H9 (cell line): ENCODE data around the gene CROCC. TPM values are rescaled to one million over a fixed set of nuclear protein-coding genes. Genes with fewer than 3 reads are reported as not detected.
A peak's percentile ranks its signal among the peaks of the same experiment; 100 is the strongest.
"Not testable (repeated sequence)": the region's sequence is repeated elsewhere in the genome, so short reads cannot be mapped to it uniquely, and the experiment has no call there.

Experiments
- DNase-seq: peaks from one replicate; pipeline ENCODE4 v3.0.0-alpha.2; 2017
- H2AFZ ChIP-seq: one replicate; pipeline ENCODE4 v1.6.1; 2013; ENCODE audit warnings: mild to moderate bottlenecking, low read length, control low read depth, moderate library complexity
- H2AK5ac ChIP-seq: 2 replicates; pipeline ENCODE4 v1.6.1; 2013; ENCODE audit warnings: low read length, control low read depth, mixed read lengths; ENCODE audit not compliant: insufficient read length
- H2BK120ac ChIP-seq: one replicate; pipeline ENCODE4 v1.6.1; 2013; ENCODE audit warnings: low read depth, mild to moderate bottlenecking, low read length, control low read depth, inconsistent platforms; ENCODE audit not compliant: poor library complexity, severe bottlenecking
- H2BK12ac ChIP-seq: 2 replicates; pipeline ENCODE4 v1.6.1; 2013; ENCODE audit warnings: low read length, control low read depth, mixed read lengths, low read depth; ENCODE audit not compliant: insufficient read length
- H2BK15ac ChIP-seq: 2 replicates; pipeline ENCODE4 v1.6.1; 2013; ENCODE audit warnings: low read depth, low read length, control low read depth
- H2BK20ac ChIP-seq: one replicate; pipeline ENCODE4 v1.6.1; 2013; ENCODE audit warnings: low read depth, mild to moderate bottlenecking, low read length, control low read depth, inconsistent platforms; ENCODE audit not compliant: poor library complexity, severe bottlenecking
- H2BK5ac ChIP-seq: 2 replicates; pipeline ENCODE4 v1.6.1; 2013; ENCODE audit warnings: low read length, control low read depth, mixed read lengths; ENCODE audit not compliant: insufficient read length
- H3K14ac ChIP-seq: 2 replicates; pipeline ENCODE4 v1.6.1; 2013; ENCODE audit warnings: low read length, control low read depth; ENCODE audit not compliant: insufficient read depth
- H3K18ac ChIP-seq: 2 replicates; pipeline ENCODE4 v1.6.1; 2013; ENCODE audit warnings: low read depth, mild to moderate bottlenecking, mixed read lengths, low read length, control low read depth; ENCODE audit not compliant: insufficient read length
- H3K23ac ChIP-seq: 2 replicates; pipeline ENCODE4 v1.6.1; 2013; ENCODE audit warnings: low read length, control low read depth, mixed read lengths, low read depth; ENCODE audit not compliant: insufficient read length
- H3K23me2 ChIP-seq: 2 replicates; pipeline ENCODE4 v1.6.1; 2013; ENCODE audit warnings: low read depth, mild to moderate bottlenecking, mixed read lengths, low read length, control low read depth; ENCODE audit not compliant: insufficient read length, poor library complexity, severe bottlenecking
- H3K27ac ChIP-seq: 2 replicates; pipeline ENCODE4 v1.5.1; 2013; ENCODE audit warnings: low read length, control low read depth, mixed read lengths, low read depth; ENCODE audit not compliant: insufficient read length
- H3K27me3 ChIP-seq: 2 replicates; pipeline ENCODE4 v1.6.1; 2013; ENCODE audit warnings: low read length, control low read depth, inconsistent platforms; ENCODE audit not compliant: insufficient read depth
- H3K4ac ChIP-seq: 2 replicates; pipeline ENCODE4 v1.6.1; 2013; ENCODE audit warnings: low read depth, mild to moderate bottlenecking, control low read depth, inconsistent platforms, low read length, moderate library complexity
- H3K4me1 ChIP-seq: 2 replicates; pipeline ENCODE4 v1.6.1; 2013; ENCODE audit warnings: low read length, control low read depth, inconsistent platforms; ENCODE audit not compliant: insufficient read depth
- H3K4me2 ChIP-seq: 2 replicates; pipeline ENCODE4 v1.6.1; 2013; ENCODE audit warnings: low read length, control low read depth, mixed read lengths; ENCODE audit not compliant: insufficient read length, insufficient read depth
- H3K56ac ChIP-seq: 2 replicates; pipeline ENCODE4 v1.6.1; 2013; ENCODE audit warnings: low read depth, mild to moderate bottlenecking, mixed read lengths, low read length, control low read depth; ENCODE audit not compliant: insufficient read length
- H3K79me1 ChIP-seq: 2 replicates; pipeline ENCODE4 v1.6.1; 2013; ENCODE audit warnings: low read depth, mild to moderate bottlenecking, moderate library complexity, low read length, control low read depth, inconsistent platforms; ENCODE audit not compliant: insufficient read depth, poor library complexity, severe bottlenecking
- H3K79me2 ChIP-seq: 2 replicates; pipeline ENCODE4 v1.6.1; 2013; ENCODE audit warnings: low read length, control low read depth, inconsistent platforms; ENCODE audit not compliant: insufficient read depth
- H3K9ac ChIP-seq: 2 replicates; pipeline ENCODE4 v1.6.1; 2013; ENCODE audit warnings: low read length, control low read depth, mixed read lengths; ENCODE audit not compliant: insufficient read length; ENCODE audit errors: extremely low read depth
- H3K9me3 ChIP-seq: one replicate; pipeline ENCODE4 v1.6.1; 2013; ENCODE audit warnings: low read depth, low read length, inconsistent platforms; ENCODE audit not compliant: control insufficient read depth
- H3T11ph ChIP-seq: one replicate; pipeline ENCODE4 v1.6.1; 2013; ENCODE audit warnings: mild to moderate bottlenecking, low read length, control low read depth, inconsistent platforms
- H4K20me1 ChIP-seq: one replicate; pipeline ENCODE4 v1.6.1; 2013; ENCODE audit not compliant: control insufficient read depth, insufficient read length, insufficient read depth
- H4K5ac ChIP-seq: 2 replicates; pipeline ENCODE4 v1.6.1; 2013; ENCODE audit warnings: low read depth, mild to moderate bottlenecking, mixed read lengths, low read length, control low read depth; ENCODE audit not compliant: insufficient read length
- H4K8ac ChIP-seq: replicated peaks from 2 replicates; pipeline ENCODE4 v1.6.1; 2013; ENCODE audit warnings: low read length, control low read depth, mixed read lengths, low read depth; ENCODE audit not compliant: insufficient read length
- H4K91ac ChIP-seq: 2 replicates; pipeline ENCODE4 v1.6.1; 2013; ENCODE audit warnings: low read depth, mild to moderate bottlenecking, moderate library complexity, mixed read lengths, low read length, control low read depth; ENCODE audit not compliant: insufficient read length
- H3K27ac Mint-ChIP-seq, 3 experiments: 2 replicates in 2 of 3; 3 replicates in 1 of 3; pipeline ENCODE4 v1.8.0; 2020 to 2021; ENCODE audit warnings: mixed read lengths in 3 of 3, mild to moderate bottlenecking in 1 of 3, moderate library complexity in 1 of 3
- H3K27me3 Mint-ChIP-seq: 2 replicates; pipeline ENCODE4 v1.8.0; 2021; ENCODE audit warnings: low read depth, mild to moderate bottlenecking, moderate library complexity, mixed read lengths
- H3K36me3 Mint-ChIP-seq, 3 experiments: 2 replicates in 2 of 3; 3 replicates in 1 of 3; pipeline ENCODE4 v1.8.0; 2020 to 2021; ENCODE audit warnings: low read depth in 3 of 3, mixed read lengths in 3 of 3; ENCODE audit not compliant: insufficient read depth in 1 of 3
- H3K4me1 Mint-ChIP-seq, 2 experiments: 2 replicates each; pipeline ENCODE4 v1.8.0; 2020; ENCODE audit warnings: mixed read lengths in 2 of 2
- H3K4me3 Mint-ChIP-seq, 2 experiments: 2 replicates in 1 of 2; 3 replicates in 1 of 2; pipeline ENCODE4 v1.8.0; 2020 to 2021; ENCODE audit warnings: mild to moderate bottlenecking in 2 of 2, mixed read lengths in 2 of 2, moderate library complexity in 1 of 2
- H3K9me3 Mint-ChIP-seq, 2 experiments: 2 replicates in 1 of 2; 3 replicates in 1 of 2; pipeline ENCODE4 v1.8.0; 2020; ENCODE audit warnings: mild to moderate bottlenecking in 2 of 2, mixed read lengths in 2 of 2, moderate library complexity in 1 of 2
- CTCF ChIP-seq: fragments of 200-600 bp; sonication (generic); conservative IDR thresholded peaks from 3 replicates; pipeline ENCODE4 v1.8.0; 2021; ENCODE audit warnings: antibody characterized with exemption, mild to moderate bottlenecking
- WGBS: extraction: QIAGEN DNeasy Blood & Tissue Kit; methylation state at CpG from one replicate; pipeline ENCODE4 v1.1.7; 2013; ENCODE audit warnings: missing lambda C conversion rate, low lambda C conversion rate, mixed read lengths; ENCODE audit not compliant: insufficient read length; ENCODE audit errors: extremely low coverage; 5-methylcytosine and 5-hydroxymethylcytosine counted together
- total RNA-seq: library from RNA; stranded (reverse); gene quantifications from 2 replicates; pipeline ENCODE4 v1.2.1, GENCODE V29; 2021

The CROCC gene
- total RNA-seq, 1 experiment from 2014 or later = 40.7 TPM

- no peak overlapping the region for H3K27ac ChIP-seq
- H3K23ac ChIP-seq = no peak overlapping the region
- WGBS = no CpG with 5 or more reads among the region's 13 CpGs
- Mint-ChIP-seq H3K36me3 (peaks cover 15 to 29% (median 19%) of the 10 kb centered on the region in 3 experiments), H3K4me1 (peaks cover 18 to 35% of the 10 kb centered on the region in 2 experiments), H3K27ac (peak overlapping the region in 2 of 3 experiments; percentile 28 to 31; a peak in 3 of 7 replicates), H3K9me3 (no peaks in the 10 kb centered on the region), H3K27me3 (no peaks in the 10 kb centered on the region), H3K4me3 (no peak overlapping the region)
- no peak overlapping the region for H2AK5ac ChIP-seq
- no peak overlapping the region for H3K9ac ChIP-seq
- no peak overlapping the region for H4K5ac ChIP-seq
- peaks cover 4% of the 10 kb centered on the region; the same call in 1 of the 2 replicates for H3K79me2 ChIP-seq
- no peaks in the 10 kb centered on the region for H3K79me1 ChIP-seq
- H3K18ac ChIP-seq = peak overlapping the region; percentile 3
- H2BK20ac ChIP-seq = no peak overlapping the region
- no peak for TF ChIP-seq CTCF
- no peak overlapping the region for H3K56ac ChIP-seq
- H3K23me2 ChIP-seq = no peaks in the 10 kb centered on the region
- no peak overlapping the region for H2BK12ac ChIP-seq
- DNase-seq = no peak
- H3K27me3 ChIP-seq = no peaks in the 10 kb centered on the region
- H3T11ph ChIP-seq = no peak overlapping the region
- no peak overlapping the region for H3K14ac ChIP-seq
- H2BK15ac ChIP-seq = no peak overlapping the region
- H4K8ac ChIP-seq = no peak overlapping the region
- no peaks in the 10 kb centered on the region for H3K9me3 ChIP-seq
- no peak overlapping the region for H3K4ac ChIP-seq
- H3K4me1 ChIP-seq = no peaks in the 10 kb centered on the region
- no peak overlapping the region for H2AFZ ChIP-seq
- no peak overlapping the region for H3K4me2 ChIP-seq
- H2BK5ac ChIP-seq = no peak overlapping the region
- no peak overlapping the region for H4K91ac ChIP-seq
- H4K20me1 ChIP-seq = no peaks in the 10 kb centered on the region
- no peak overlapping the region for H2BK120ac ChIP-seq
Measured at GRCh38 chr1:16927711-16928485, 6.2 kb downstream of the CROCC start.

GRCh38 chr1:16929146-16930041 is 7.7 kb downstream of the CROCC start:
- not testable (repeated sequence) for H3K23me2 ChIP-seq, H3K4ac ChIP-seq, H4K5ac ChIP-seq, H3K4me3 Mint-ChIP-seq, H3K9me3 ChIP-seq, H2BK20ac ChIP-seq, H2BK12ac ChIP-seq, H3K27me3 ChIP-seq, H3T11ph ChIP-seq, H2BK5ac ChIP-seq, H4K91ac ChIP-seq, H2BK15ac ChIP-seq, H3K79me1 ChIP-seq, H3K79me2 ChIP-seq, H4K20me1 ChIP-seq, H2AFZ ChIP-seq, H4K8ac ChIP-seq, H3K4me2 ChIP-seq, H3K9me3 Mint-ChIP-seq, H3K9ac ChIP-seq, H3K27ac Mint-ChIP-seq, H3K23ac ChIP-seq, H3K27ac ChIP-seq, H3K14ac ChIP-seq, H3K4me1 ChIP-seq, DNase-seq, H2AK5ac ChIP-seq, H3K27me3 Mint-ChIP-seq, H3K18ac ChIP-seq, H3K56ac ChIP-seq, H2BK120ac ChIP-seq
- WGBS = no CpG with 5 or more reads among the region's 24 CpGs
- Mint-ChIP-seq H3K4me1 (peaks cover 16 to 30% of the 10 kb centered on the region in 2 experiments), H3K36me3 (peaks cover 15 to 29% (median 24%) of the 10 kb centered on the region in 3 experiments)
